CD14-positive monocyte (primary cell): ENCODE data around the gene MUS81. TPM values are rescaled to one million over a fixed set of nuclear protein-coding genes. Genes with fewer than 3 reads are reported as not detected.

ENCODE experiments used
- DNase-seq, 3 donors: peaks; one replicate each; pipeline ENCODE4 v3.0.0-alpha.2; 2011 to 2022
- H2AFZ ChIP-seq: 2 replicates; pipeline ENCODE4 v1.6.0; 2012; ENCODE audit warnings: mild to moderate bottlenecking, low read depth, low read length, inconsistent platforms; ENCODE audit not compliant: insufficient read depth, poor library complexity, severe bottlenecking
- H3K27ac ChIP-seq, 2 donors: 1 replicate in 1 of 2; 2 replicates in 1 of 2; pipeline ENCODE4 v1.5.1; 2012 to 2013; ENCODE audit warnings: low read length in 2 of 2, control low read depth in 1 of 2, inconsistent platforms in 1 of 2, low read depth in 1 of 2, mild to moderate bottlenecking in 1 of 2
- H3K27me3 ChIP-seq, 2 donors: one replicate each; pipeline versions ENCODE4 v1.6.0 to v1.6.1; 2011 to 2013; ENCODE audit warnings: low read length in 2 of 2; ENCODE audit not compliant: control insufficient read depth in 2 of 2, insufficient read depth in 2 of 2
- H3K36me3 ChIP-seq, 2 donors: replicated peaks in 1 of 2; 1 replicate in 1 of 2; 2 replicates in 1 of 2; pipeline versions ENCODE4 v1.5.1 to v1.6.1; 2012 to 2013; ENCODE audit warnings: low read length in 2 of 2, control low read depth in 1 of 2, inconsistent platforms in 1 of 2, mild to moderate bottlenecking in 1 of 2; ENCODE audit not compliant: insufficient read depth in 2 of 2, control insufficient read depth in 1 of 2
- H3K4me1 ChIP-seq, 2 donors: 1 replicate in 1 of 2; 2 replicates in 1 of 2; pipeline versions ENCODE4 v1.5.1 to v1.6.1; 2012 to 2013; ENCODE audit warnings: low read length in 2 of 2, control low read depth in 1 of 2, inconsistent platforms in 1 of 2, mild to moderate bottlenecking in 1 of 2, moderate library complexity in 1 of 2; ENCODE audit not compliant: insufficient read depth in 2 of 2, control insufficient read depth in 1 of 2
- H3K4me2 ChIP-seq: replicated peaks from 2 replicates; pipeline ENCODE3; 2012; ENCODE audit warnings: low read length, moderate library complexity, mild to moderate bottlenecking; ENCODE audit not compliant: poor library complexity, severe bottlenecking; ENCODE audit errors: extremely low read depth
- H3K4me3 ChIP-seq, 3 experiments: fragments of 200-600 bp in 1 of 3; sonication (generic) in 1 of 3; replicated peaks in 1 of 3; 1 replicate in 2 of 3; 2 replicates in 1 of 3; pipeline ENCODE4 v1.5.1; 2011 to 2013; ENCODE audit warnings: low read length in 3 of 3, mild to moderate bottlenecking in 3 of 3, control low read depth in 2 of 3, low read depth in 2 of 3, inconsistent platforms in 1 of 3, moderate library complexity in 1 of 3
- H3K79me2 ChIP-seq: 2 replicates; pipeline ENCODE4 v1.6.0; 2012; ENCODE audit warnings: mild to moderate bottlenecking, control low read depth, inconsistent platforms, low read length, moderate library complexity; ENCODE audit not compliant: insufficient read depth
- H3K9ac ChIP-seq: 2 replicates; pipeline ENCODE4 v1.6.0; 2017; ENCODE audit warnings: low read length, mild to moderate bottlenecking; ENCODE audit not compliant: insufficient read depth, poor library complexity, severe bottlenecking
- H3K9me3 ChIP-seq, 2 donors: replicated peaks in 1 of 2; 1 replicate in 1 of 2; 2 replicates in 1 of 2; pipeline versions ENCODE4 v1.5.1 to v1.6.1; 2012 to 2013; ENCODE audit warnings: low read length in 2 of 2, control low read depth in 1 of 2; ENCODE audit not compliant: control insufficient read depth in 1 of 2, insufficient read depth in 1 of 2
- H4K20me1 ChIP-seq: 2 replicates; pipeline ENCODE4 v1.6.0; 2012; ENCODE audit warnings: mild to moderate bottlenecking, low read length, control low read depth, moderate library complexity; ENCODE audit not compliant: insufficient read depth
- H3K27ac Mint-ChIP-seq, 7 donors: one replicate each; pipeline ENCODE4 v1.8.0; 2020; ENCODE audit warnings: mild to moderate bottlenecking in 7 of 7, mixed read lengths in 7 of 7, moderate library complexity in 6 of 7, inconsistent platforms in 2 of 7
- H3K27me3 Mint-ChIP-seq, 3 donors: one replicate each; pipeline ENCODE4 v1.8.0; 2021 to 2022; ENCODE audit warnings: low read depth in 3 of 3, mild to moderate bottlenecking in 3 of 3, mixed read lengths in 3 of 3, moderate library complexity in 3 of 3, inconsistent platforms in 1 of 3
- H3K36me3 Mint-ChIP-seq, 2 donors: one replicate each; pipeline ENCODE4 v1.8.0; 2020; ENCODE audit warnings: mixed read lengths in 2 of 2, inconsistent platforms in 1 of 2, mild to moderate bottlenecking in 1 of 2
- H3K4me1 Mint-ChIP-seq: one replicate; pipeline ENCODE4 v1.8.0; 2020; ENCODE audit warnings: mild to moderate bottlenecking, mixed read lengths
- H3K4me3 Mint-ChIP-seq, 2 donors: one replicate each; pipeline ENCODE4 v1.8.0; 2020; ENCODE audit warnings: mild to moderate bottlenecking in 2 of 2, mixed read lengths in 2 of 2, moderate library complexity in 1 of 2
- H3K9me3 Mint-ChIP-seq, 7 donors: one replicate each; pipeline ENCODE4 v1.8.0; 2020 to 2022; ENCODE audit warnings: mixed read lengths in 7 of 7, mild to moderate bottlenecking in 6 of 7, moderate library complexity in 6 of 7, inconsistent platforms in 2 of 7
- WGBS: methylation state at CpG from one replicate; pipeline ENCODE4 v1.1.5; 2013; ENCODE audit warnings: missing lambda C conversion rate; ENCODE audit not compliant: insufficient coverage; 5-methylcytosine and 5-hydroxymethylcytosine counted together
- intact Hi-C, 2 donors: fragments of 100-400 bp; cut with micrococcal nuclease; formaldehyde crosslinking; loops; one replicate each; pipeline versions ENCODE4 v1.15.0 to v1.15.1; 2023
- polyA plus RNA-seq, 3 donors: library from polyadenylated mRNA; depleted of rRNA in 1 of 3; unstranded in 2 of 3; stranded (reverse) in 1 of 3; fragments of 300-500 nt in 2 of 3; fragments of >200 nt in 1 of 3; fragmentation: Illumina TruSeq in 2 of 3; gene quantifications; 1 replicate in 2 of 3; 2 replicates in 1 of 3; pipeline ENCODE4 v1.2.3, GENCODE V29; 2012 to 2021
- TF ChIP-seq, protein P1 (sequence below): fragments of 200-600 bp; IDR thresholded peaks from one replicate; pipeline ENCODE4 v1.8.0; 2022; ENCODE audit warnings: antibody characterized with exemption, mild to moderate bottlenecking

Gene MUS81
- polyA plus RNA-seq, 3 donors = 15.0 to 87.5 (median 16.4) TPM

DNA sequence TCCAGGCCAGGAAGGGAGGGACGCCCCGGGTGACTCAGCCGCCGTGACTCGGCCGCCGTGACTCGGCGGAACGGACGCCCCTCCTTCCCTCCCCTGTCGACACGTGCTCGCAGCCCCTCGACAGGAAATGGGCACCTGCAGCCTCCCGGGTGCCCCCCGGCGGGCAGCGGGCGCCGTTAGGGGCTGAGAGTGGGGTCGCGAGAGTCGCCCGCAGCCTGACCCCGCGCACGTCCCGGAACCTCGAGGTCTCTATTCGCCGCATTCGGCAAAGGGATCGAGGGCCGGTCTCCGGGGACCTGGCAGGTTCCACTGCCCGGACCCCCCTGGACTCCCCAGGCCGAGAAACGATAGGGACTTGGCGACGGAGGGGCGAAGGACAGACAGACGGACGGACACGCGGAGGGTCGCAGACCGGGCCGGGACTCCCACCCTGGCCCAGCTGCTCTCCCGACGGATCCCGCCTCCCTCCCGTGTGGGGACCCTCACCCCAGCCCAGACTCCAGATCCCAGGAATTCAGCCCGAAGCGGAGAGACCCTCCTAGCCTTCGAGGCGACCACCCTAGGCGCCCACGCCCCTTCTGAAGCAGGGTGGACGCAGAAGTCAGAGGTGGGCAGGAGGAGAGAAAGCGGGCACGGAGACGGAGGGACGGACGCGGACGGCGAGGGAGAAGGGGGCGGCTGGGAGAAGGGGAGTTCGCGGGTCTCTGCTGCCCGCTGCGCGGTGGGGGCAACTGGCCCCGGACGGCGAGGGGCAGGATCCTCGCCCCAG, 39.3 kb downstream of the MUS81 start:
- Histone ChIP-seq H3K4me3 (peak overlapping the region; percentile 60 to 92 (median 85)), H3K9ac (peak overlapping the region; percentile 86), H3K9me3 (no peaks in the 10 kb centered on the region), H3K27ac (peak overlapping the region; percentile 36 to 84), H3K4me2 (peak overlapping the region; percentile 96), H3K36me3 (peaks cover 0 to 5% of the 10 kb centered on the region in 2 donors), H4K20me1 (peaks cover 5% of the 10 kb centered on the region), H3K4me1 (peaks cover 24 to 31% of the 10 kb centered on the region in 2 donors), H3K27me3 (no peaks in the 10 kb centered on the region), H2AFZ (no peak overlapping the region), H3K79me2 (peaks cover 11% of the 10 kb centered on the region)
- Mint-ChIP-seq H3K27me3 (peaks cover 0 to 5% (median 4%) of the 10 kb centered on the region in 3 donors), H3K9me3 (no peaks in the 10 kb centered on the region), H3K4me3 (peak overlapping the region; percentile 85 to 86), H3K4me1 (peaks cover 16% of the 10 kb centered on the region), H3K36me3 (peaks cover 11 to 14% of the 10 kb centered on the region in 2 donors), H3K27ac (peak overlapping the region; percentile 60 to 92 (median 90))
- TF ChIP-seq, protein P1, sequence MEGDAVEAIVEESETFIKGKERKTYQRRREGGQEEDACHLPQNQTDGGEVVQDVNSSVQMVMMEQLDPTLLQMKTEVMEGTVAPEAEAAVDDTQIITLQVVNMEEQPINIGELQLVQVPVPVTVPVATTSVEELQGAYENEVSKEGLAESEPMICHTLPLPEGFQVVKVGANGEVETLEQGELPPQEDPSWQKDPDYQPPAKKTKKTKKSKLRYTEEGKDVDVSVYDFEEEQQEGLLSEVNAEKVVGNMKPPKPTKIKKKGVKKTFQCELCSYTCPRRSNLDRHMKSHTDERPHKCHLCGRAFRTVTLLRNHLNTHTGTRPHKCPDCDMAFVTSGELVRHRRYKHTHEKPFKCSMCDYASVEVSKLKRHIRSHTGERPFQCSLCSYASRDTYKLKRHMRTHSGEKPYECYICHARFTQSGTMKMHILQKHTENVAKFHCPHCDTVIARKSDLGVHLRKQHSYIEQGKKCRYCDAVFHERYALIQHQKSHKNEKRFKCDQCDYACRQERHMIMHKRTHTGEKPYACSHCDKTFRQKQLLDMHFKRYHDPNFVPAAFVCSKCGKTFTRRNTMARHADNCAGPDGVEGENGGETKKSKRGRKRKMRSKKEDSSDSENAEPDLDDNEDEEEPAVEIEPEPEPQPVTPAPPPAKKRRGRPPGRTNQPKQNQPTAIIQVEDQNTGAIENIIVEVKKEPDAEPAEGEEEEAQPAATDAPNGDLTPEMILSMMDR = no peak
- 3% methylated on average over 71 of the region's 78 CpGs for WGBS
- DNase-seq = peak; percentile 77 to 88 (median 80)
- intact Hi-C loops = loop anchor here in 1 of 2 donors (1.0 to 2.0 kb wide), 2 partner anchors 9 to 19 kb away; partner anchors contain the start of genes C11orf68, CCDC85B and DRAP1

- H3K4me2 ChIP-seq = peak within 1 kb of the TSS; percentile 96
- TF ChIP-seq, protein P1 = no peak
- H3K4me3 Mint-ChIP-seq = peak within 1 kb of the TSS; percentile 85 to 86
- H3K27ac Mint-ChIP-seq = peak within 1 kb of the TSS; percentile 81 to 92 (median 90)
- peaks cover 16% of the 10 kb centered on the region for H3K4me1 Mint-ChIP-seq
- H3K4me3 ChIP-seq = peak within 1 kb of the TSS; percentile 60 to 92 (median 85)
- H3K36me3 ChIP-seq = peaks cover 0 to 5% of the 10 kb centered on the region in 2 donors
- H3K9ac ChIP-seq = peak within 1 kb of the TSS; percentile 86
- H3K27ac ChIP-seq = peak within 1 kb of the TSS; percentile 36 to 84
- no peaks in the 10 kb centered on the region for H3K9me3 ChIP-seq
- peaks cover 0 to 5% (median 4%) of the 10 kb centered on the region in 3 donors for H3K27me3 Mint-ChIP-seq
- H3K27me3 ChIP-seq = no peaks in the 10 kb centered on the region
- peaks cover 5% of the 10 kb centered on the region for H4K20me1 ChIP-seq
- peak within 1 kb of the TSS; percentile 63 for H2AFZ ChIP-seq
- intact Hi-C loops = loop anchor here in 1 of 2 donors (1.0 to 2.0 kb wide), 2 partner anchors 10 to 18 kb away; partner anchors contain the start of genes C11orf68, CCDC85B and DRAP1
- H3K36me3 Mint-ChIP-seq = peaks cover 9 to 12% of the 10 kb centered on the region in 2 donors
- peaks cover 22 to 28% of the 10 kb centered on the region in 2 donors for H3K4me1 ChIP-seq
- DNase-seq = peak; percentile 89 to 97 (median 96)
- WGBS = under 1% methylated on average over 73 of the region's 80 CpGs
- H3K9me3 Mint-ChIP-seq = no peaks in the 10 kb centered on the region
- peaks cover 9% of the 10 kb centered on the region for H3K79me2 ChIP-seq
These were observed 40.1 kb downstream of the MUS81 start, which contains the start of gene FOSL1 for GRCh38 chr11:65900125-65900898. Gene FOSL1, minus strand, starts transcription at chr11:65900388. Its CDS starts 49 bp downstream, at chr11:65900339.
